ENCODE results near the gene CRIP1.

Gene CRIP1

GRCh38 chr14:105495101-105495989 lies 8.7 kb downstream of the CRIP1 start:
- DNase-seq, result no peak

DNA sequence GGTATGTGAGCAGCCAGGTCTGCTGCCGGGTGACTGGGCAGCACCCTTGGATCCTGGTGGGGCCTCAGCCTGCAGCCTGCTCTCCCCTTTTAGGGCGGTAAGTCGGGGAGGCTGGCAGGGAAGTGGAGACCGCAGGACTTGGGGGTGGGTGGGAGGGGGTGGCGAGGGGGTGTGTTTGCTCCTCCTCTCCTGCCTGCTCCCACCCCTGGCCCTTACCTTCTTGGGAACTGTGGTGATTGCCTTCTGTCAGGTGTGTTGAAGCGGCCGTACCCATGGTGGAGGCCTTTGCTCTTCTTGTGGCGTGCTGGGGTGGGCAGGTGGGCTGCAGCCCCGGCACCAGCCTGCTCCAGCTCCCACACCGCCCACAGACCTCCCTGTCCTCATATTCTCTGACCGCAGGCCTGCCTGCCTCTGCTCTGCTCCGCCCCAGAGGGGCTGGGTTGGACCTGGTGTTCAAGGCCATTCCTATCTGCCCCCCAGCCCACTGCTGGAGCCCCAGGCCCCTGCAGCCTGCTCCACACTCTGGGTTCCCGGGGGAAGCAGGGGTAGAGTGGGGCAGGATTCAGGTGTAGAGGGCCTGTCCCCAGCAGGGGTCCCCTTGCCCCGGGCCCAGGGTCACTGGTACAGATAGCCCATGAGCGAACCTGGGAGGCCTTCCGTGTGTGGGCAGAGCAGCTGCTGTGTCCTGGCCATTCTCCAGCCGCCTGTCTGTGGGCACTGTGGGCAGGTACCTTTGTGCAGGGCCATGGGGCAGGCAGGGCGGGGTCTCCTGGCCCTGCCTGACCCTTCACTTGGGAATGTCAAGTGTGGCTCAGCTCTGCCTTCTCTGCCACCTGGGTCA lies 9.5 kb downstream of the CRIP1 start:
- DNase-seq, result no peak

- no peak for DNase-seq
Measured at GRCh38 chr14:105496831-105497591, 10.3 kb downstream of the CRIP1 start.

DNA sequence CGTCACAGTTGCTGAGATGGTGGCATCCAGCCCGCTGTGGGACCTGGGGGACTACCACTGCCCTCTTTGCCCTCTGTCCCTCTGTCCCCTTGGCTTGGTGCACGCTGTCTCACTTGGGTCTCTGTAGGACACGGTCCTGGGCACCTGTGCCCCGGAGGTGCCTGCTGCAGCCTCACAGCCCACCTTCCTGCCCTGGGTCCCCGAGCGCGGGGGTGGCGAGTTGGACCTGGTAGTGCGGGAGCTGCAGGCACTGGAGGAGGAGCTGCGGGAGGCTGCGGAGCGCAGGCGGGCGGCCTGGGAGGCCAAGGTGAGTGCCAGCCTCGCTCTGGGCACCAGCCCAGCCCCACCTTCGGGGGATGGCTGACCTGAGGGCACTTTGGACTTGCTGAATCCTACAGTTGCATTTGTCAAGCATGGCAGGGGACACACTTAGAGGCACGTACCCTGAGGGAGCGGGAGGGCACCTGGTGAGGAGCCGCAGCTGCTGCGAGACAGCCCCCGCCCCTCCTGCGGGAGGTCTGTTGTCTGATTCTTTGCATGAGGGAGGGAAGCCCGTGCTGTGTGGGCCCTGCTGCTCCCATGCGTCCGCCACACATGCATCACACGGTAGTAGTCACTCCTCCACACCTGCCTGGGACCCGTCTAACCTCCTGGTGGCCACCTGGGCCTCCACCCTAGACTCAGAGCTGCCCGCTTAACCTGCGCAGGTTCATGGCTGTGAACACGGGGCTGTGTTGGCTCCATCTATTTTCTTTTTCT lies 11.2 kb downstream of the CRIP1 start:
- no peak for DNase-seq

GRCh38 chr14:105498430-105499255 lies 12.0 kb downstream of the CRIP1 start:
- DNase-seq, result no peak

DNA sequence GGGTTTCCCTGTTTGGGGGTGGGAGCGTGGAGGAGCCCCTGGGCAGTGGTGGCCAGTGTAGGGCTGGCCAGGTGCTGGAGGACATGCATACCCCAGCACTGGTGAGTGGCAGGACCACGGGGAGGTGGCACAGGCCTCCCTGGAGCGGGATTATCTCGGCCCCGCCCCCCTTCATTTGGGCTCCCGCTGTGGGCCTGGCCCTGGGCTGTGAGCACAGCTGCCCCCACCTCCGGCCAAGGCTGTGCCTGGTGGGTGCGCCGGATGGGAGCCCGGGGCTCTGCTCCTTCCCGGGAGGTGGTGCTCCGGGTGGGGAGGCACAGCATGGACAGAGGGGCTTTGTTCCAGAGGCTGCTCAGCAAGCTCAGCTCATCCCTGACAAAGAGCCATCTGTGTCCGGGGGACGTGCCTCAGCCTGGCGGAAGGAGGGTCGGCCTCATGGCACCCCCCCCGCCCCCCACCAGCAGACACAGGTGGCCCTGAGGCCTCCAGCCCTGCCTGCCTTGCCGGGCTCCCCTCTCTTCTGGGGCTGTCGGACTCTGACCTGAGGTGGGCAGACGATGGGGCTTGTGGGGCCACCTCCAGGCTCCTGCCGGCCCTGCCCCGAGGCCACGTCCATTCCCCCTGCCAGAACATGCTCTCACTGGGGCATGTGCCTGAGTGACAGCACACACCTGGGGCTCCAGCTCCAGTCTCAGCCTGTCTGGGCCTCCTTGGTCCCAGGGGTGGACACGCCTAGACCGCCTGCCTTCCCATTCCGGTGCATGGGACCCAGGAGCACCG lies 12.8 kb downstream of the CRIP1 start:
- DNase-seq, result no peak

GRCh38 chr14:105500036-105500725 lies 13.5 kb downstream of the CRIP1 start:
- DNase-seq, result no peak

DNA sequence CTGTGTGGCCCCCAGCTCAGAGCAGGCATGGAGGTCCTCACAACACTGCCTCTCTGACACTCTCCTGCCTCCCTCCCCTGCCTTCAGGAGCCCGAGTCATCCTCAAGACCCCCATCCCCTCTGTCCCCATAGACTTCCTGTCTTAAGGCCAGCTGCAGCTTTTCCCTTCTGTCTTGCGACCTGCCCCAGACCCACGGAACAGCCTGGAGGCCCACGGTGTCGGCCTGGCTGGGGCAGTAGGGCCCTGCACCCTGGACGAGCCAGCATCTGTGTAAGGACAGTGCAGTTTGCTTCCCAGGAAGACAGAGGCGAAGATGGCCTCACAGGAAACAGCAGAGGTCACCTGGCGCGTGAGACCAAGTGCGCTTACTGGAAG lies 14.0 kb downstream of the CRIP1 start:
- DNase-seq, result no peak

- DNase-seq, result no peak
Measured at GRCh38 chr14:105501504-105502291, 15.0 kb downstream of the CRIP1 start.

DNA sequence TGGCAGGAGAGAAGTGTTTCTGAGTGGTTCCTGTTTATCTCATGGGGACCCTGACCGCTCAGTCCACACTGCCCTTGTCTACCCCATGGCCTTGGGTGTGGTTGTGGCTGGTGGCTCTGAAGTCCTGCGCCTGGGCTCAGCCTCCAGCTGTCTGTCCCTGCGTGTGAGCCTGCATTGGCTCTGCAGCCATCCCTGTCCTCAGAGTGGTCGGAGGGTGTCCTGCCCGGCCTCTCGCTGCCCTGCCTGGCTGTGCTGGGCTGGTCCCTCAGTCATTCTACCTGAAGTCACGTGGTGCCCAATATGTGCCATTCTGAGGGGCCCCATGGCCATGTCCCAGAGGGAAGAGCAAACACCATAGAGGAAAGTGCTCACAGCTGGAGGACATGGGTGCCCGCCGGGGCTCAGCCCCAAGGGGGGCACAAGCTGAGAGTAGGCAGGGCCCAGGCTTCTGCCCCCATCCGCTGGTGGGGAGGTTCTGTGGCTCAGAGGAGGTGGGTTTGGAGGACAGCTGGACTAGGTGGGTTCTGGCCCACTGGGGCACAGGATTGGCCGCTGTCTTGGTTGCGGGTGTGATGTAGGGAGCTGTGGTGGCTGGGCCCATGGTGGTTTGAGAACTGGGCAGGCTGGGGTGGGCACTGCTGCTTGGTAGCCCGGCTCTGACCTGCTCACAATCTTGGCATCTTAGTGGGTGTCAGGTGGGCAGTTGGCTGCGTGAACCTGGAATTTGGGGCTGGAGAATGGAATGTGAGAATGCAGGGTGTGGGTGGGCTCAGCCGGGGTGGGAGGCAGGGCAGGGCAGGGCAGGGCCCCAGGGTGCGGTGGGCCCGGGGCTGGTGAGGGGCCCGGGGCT lies 16.0 kb downstream of the CRIP1 start:
- DNase-seq, result no peak

DNA sequence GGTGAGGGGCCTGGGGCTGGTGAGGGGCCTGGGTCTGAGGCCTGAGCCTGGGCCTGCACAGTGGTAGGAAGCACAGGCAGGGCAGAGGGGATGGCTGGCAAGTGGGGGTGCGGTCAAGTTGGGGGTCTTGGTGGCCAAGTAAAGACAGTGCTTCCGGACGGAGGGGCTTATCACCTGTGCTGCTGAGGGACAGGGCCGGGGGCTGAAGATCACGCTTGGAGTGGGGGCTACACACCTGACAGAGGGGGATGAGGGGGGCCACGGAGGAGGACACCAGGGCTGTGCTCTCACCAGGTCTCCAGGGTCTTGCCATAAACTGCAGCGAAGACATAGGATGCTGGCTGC lies 16.6 kb downstream of the CRIP1 start:
- no peak for DNase-seq

DNA sequence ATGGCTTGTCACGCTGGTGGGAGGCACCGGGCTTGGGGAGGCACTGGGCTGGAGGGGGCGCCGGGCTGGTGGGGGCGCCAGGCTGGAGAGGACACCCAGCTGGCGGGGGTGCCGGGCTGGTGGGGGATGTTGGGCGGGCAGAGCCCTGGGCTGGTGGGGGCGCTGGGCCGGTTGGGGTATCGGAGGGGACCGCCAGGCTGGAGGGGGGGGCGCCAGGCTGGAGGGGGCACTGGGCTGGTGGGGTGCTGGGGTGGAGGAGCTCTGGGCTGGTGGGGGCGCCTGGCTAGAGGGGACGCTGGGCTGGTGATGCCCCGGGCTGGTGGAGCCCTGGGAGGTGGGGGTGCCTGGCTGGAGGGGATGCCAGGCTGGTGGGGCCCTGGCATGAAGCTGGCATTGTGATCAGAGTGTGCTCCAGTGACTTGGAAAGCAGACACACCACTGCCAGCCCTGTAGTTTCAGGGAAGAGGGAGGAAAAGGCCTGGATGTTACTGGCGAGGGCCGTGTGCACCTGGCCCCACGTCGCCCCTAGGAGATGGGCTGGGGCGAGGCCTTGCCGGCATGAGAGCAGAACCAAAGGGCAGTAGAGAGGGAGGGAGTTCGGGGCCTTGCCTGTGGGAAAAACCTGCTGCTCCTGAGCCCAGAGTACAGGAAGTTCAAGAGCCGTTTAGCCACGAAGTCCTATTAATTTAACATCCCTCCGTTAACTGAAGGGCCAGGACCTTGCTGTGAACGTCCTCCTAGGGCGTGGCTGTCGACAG lies 17.4 kb downstream of the CRIP1 start:
- no peak for DNase-seq

DNA sequence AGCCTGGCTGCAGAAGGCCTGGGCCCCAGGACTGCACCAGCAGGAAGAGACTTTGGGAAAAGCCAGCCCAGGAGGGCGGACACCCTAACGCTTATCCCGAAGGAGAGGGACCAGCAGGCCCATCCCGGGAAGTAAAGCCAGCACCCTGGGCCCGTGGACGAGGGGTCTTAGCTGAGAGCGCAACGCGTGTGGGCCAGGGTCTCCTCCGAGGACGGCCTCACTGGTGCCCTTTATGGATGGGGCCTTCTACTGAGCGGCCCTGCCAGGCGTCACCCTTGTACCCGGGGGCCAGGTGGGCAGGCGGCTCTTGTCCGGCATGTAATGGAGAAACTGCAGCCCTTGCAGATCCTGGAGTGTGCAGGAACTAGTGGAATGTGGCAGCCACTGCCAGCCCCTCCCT lies 18.4 kb downstream of the CRIP1 start:
- DNase-seq, result no peak

- DNase-seq, result no peak
Measured at GRCh38 chr14:105507247-105507646, 20.6 kb downstream of the CRIP1 start.

DNA sequence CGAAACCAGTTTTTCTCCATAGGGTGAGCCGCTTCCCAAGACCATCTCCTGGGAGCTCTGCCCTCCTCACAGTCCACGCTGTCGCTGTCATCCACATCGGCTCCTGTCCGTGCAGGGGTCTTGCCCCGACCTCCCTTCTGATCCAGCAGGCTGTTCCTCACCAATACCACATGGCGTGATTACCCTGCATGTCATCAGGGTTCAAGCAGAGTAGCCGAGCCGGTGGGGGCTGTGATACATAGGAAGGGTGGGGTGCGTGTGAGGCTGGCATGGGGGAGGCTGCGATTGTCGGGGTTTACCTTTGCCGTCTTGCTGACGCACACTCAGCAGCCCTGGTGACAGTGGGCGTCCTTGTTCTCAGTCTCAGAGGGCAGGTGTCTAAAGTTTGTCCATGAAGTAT lies 21.4 kb downstream of the CRIP1 start:
- DNase-seq, result no peak

GRCh38 chr14:105508601-105509000 lies 21.9 kb downstream of the CRIP1 start:
- DNase-seq, result no peak

- DNase-seq, result no peak
Measured at GRCh38 chr14:105517096-105517495, 30.4 kb downstream of the CRIP1 start.
